HG03565 (cell line): Measurements from ENCODE around the gene ARMCX4.
"Not testable (repeated sequence)": the region's sequence is repeated elsewhere in the genome, so short reads cannot be mapped to it uniquely, and the experiment has no call there.

ENCODE experiments used
- ATAC-seq: cut with Tn5 transposase; IDR thresholded peaks from one replicate; pipeline ENCODE4 v1.9.1; 2021; ENCODE audit warnings: mild to moderate bottlenecking, moderate library complexity; ENCODE audit not compliant: unreplicated experiment

The ARMCX4 gene

DNA sequence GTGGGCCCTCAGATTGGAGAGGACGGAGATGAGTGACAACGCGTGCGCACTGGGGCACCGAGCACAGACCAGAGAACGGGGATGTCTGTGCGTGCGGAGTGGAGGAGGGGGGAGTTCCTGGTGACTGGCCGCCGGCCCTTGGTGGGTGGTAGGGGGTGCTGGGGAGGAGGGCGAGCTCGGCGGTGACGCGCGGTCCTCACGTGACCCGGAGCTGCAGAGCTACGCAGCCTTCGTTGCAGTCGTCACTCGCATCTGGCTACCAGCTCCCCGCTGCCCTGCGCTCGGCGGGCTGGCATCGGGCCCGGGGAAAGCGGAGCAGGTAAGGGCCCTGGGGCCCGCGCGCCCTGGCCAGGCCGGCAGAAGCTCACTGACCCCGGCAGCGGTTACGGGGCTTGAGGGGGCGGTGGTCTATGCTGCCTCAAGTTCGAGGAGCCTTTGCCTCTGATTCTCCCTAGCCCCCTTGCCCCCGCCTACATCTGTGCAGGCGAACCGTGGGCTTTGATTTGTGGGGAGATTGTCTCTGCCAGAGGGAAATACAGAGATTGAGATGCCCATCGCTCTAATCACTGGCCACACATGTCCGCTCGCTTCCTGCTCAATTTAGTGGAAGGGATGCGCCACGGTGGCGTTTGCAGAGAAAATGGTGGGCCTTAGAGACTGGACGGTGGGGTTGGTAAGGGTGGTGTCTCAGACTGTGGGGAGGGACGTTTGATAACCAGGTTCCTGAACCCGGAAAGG lies at the start of gene ARMCX4:
TSS of gene ARMCX4 (plus strand) at position 245 of the 738 bp plus-strand sequence. CDS start 3,134 bp downstream, outside the sequence.
- no peak for ATAC-seq

DNA sequence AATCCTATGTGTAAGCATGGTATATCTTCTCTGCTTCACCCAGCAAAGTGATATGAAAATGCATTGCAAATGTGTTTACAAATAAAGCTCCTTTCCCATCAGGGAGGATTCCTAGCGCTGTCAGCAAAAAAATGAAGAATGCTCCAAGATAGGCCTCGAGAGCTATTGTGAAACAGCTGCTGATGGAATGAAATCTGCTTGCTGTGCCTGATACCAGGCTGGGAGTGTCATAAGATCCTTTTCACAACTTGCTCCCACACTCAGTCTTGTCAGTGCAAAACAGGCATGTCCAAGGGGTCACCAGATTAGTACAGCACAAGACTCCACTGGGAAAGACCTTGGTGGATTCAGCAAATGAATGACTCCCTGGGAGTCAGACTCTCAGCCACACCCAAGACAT lies 43.2 kb upstream of the ARMCX4 start:
- no peak for ATAC-seq

DNA sequence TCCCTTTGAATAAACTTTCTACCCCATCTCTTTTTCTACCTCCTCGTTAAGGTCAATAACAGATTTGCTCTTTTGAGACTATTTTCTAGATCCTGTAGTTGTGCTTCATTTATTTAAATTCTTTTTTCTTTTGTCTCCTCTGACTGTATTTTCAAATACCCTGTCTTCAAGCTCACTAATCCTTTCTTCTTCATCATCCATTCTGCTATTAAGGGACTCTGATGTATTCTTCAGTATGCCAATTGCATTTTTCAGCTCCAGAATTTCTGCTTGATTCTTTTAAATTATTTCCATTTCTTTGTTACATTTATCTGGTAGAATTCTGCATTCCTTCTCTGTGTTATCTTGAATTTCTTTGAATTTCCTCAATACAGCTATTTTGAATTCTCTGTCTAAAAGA lies 36.0 kb upstream of the ARMCX4 start:
- no peak for ATAC-seq

GRCh38 chrX:101450085-101450484 lies 35.2 kb upstream of the ARMCX4 start:
- ATAC-seq = no peak

DNA sequence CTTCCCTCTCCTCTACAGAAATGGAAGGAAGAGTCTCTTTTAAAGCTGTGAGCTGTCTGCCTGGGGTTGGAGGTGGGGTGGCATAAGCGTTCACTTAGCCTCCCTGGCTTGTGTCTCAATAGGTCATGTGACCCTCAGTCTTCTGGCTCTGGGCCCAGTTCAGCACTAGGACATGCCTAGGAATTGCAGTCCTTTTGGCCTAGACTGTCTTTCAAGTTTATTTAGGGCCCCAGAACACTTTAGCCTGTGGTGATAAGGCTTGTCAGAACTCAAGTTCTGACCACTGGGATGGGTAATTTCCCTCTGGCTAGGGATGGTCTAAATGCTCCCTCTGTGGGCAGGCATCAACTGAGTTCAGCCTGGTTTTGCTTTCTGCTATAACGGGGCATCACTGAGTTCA lies 34.3 kb upstream of the ARMCX4 start:
- ATAC-seq = no peak

DNA sequence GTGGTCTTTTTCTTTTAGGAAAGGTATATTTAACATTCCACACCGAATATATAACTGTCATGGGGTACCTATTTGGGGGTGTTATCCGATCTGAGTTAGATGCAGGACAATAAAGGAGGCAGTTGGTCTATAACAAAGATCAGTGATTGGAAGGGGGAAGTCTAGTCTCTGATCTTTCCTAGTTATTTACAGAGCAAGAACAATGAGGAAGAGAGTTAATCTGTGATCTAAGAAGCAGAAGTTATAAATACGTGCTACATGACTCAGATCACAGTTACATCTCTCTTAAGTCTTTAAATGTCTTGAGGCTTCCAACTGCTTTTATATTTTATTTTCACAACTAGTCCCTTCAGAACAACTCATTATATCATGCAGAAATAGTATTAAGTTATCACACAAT lies 33.2 kb upstream of the ARMCX4 start:
- no peak for ATAC-seq

DNA sequence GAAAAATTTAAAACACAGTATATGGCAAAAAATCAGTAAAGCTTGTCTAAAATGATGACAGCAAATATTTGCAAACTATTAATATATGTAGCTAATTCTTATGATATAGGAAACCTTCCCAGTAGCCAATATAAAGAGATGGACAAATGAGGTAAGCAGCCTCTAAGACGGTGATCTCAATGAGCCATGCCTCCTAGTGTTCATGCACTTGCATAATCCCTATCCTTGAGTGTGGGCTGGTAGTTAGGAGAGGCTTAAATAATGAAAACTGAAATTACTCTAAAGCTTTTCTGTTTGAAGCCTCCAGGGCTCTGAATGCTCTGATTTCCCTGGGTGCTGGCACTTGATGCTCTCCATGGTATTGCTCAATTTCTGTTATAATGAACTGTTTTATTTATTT lies 24.6 kb upstream of the ARMCX4 start:
- no peak for ATAC-seq

- ATAC-seq = peak; percentile 63
Observed at GRCh38 chrX:101462892-101463291, 22.4 kb upstream of the ARMCX4 start.

GRCh38 chrX:101478366-101478765 lies 6.9 kb upstream of the ARMCX4 start:
- no peak for ATAC-seq

DNA sequence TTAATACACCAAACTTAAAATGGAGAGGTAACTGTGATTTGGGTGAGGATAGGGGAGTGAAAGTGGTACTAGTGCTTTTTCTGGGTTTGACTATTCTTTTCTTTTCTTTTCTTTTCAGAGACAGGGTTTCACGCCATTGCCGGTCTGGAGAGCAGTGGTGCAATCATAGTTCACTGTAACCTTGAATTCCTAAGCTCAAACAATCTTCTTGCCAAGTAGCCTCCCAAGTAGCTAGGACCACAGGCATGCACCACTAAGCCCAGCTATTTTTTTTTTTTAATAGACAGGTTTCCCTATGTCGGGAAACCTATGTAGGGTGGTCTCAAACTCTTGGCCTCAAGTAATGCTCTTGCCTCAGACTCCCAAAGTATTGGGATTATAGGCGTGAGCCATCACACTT lies 3.0 kb upstream of the ARMCX4 start:
- no peak for ATAC-seq

DNA sequence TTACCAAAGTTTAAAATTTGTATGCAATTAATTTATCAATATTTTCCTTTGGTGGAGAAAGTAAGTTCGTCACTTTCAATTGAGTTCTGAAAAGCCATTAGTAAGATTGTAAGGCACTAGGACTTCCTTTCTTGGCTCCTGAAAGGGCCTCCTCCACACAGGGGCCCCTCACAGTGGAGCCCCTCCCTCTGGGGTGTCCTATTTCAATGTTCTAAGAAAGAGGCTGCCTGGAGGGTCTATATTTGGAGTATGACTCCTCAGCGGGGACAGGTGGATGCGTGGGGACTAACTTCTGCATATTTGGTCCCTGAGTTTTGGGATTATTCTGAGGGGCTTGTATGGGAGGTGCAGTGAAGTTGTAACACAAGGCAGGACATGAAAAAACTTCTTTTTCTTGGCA lies 1.6 kb upstream of the ARMCX4 start:
- ATAC-seq = no peak

DNA sequence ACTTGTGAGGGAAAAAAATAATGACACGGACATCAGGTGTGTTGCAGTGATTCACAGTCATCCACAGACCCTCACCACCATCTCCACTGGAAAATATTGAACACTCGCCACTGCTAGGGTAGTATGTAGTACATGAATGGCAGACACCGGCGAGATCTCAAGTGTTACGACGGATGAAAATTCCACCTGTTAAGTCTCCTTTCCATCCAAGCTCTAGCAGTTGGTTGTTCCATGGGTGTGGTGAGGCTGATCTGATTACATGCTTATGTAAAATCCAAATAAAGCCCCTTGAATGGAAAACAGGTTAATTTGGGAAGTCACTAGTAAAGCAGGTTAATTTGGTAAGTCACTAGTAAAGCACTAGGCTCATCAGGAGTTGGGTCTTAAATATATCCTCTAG lies 1.1 kb upstream of the ARMCX4 start:
- ATAC-seq = no peak

DNA sequence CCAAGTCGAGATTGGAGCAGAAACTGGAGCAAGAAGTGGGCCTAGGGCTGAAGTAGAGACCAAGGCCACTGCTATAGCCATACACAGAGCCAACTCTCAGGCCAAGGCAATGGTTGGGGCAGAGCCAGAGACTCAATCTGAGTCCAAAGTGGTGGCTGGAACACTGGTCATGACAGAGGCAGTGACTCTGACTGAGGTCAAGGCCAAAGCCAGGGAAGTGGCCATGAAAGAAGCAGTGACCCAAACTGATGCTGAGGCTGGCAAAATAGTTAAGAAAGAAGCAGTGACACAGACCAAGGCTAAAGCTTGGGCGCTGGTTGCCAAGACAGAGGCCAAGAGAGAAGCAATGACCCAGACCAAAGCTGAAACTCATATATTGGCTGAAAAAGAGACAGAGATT lies 3.5 kb downstream of the ARMCX4 start:
- no peak for ATAC-seq

GRCh38 chrX:101491943-101492342 lies 6.7 kb downstream of the ARMCX4 start:
- ATAC-seq = no peak

DNA sequence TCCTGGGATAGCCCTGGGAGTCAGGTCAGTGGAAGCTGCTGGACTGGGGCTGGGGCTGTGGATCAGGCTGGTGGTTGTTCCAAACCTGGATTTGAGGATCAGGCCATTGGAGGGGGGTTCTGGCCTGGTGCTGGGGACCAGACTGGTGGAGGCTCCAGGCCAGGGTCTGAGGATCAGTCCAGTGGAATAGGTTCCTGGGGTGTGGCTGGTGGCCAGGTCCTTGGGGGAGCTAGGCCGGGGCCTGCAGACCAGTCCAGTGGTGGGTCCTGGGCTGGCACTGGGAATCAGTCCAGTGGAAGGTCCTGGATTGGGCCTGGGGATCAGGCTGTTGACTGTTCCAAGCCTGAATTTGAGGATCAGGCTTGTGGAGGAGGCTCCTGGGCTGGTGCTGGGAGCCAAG lies 8.0 kb downstream of the ARMCX4 start:
- ATAC-seq = no peak

DNA sequence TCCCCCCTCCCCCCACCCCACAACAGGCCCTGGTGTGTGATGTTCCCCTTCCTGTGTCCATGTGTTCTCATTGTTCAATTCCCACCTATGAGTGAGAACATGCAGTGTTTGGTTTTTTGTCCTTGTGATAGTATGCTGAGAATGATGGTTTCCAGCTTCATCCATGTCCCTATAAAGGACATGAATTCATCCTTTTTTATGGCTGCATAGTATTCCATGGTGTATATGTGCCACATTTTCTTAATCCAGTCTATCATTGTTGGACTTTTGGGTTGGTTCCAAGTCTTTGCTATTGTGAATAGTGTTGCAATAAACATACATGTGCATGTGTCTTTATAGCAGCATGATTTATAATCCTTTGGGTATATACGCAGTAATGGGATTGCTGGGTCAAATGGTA lies 17.7 kb downstream of the ARMCX4 start:
- not testable (repeated sequence) for ATAC-seq

DNA sequence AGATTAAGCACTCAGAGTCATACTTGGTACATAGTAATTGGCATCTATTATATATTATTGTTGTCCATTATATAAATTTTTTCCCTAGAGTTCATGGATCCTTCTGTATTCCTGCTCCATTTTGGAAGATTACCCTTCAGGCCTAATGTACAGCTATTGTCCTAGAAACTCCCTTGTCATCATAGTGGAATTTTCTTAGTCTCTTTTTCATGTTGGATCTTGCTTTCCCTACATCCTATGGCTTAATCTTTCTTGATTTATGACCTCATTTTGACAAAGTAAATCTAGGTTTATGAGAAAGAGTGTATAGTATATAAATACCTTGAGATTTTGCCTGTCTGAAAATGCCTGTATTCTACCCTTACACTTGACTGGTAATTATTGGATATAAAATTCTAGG lies 22.1 kb downstream of the ARMCX4 start:
- ATAC-seq = no peak

DNA sequence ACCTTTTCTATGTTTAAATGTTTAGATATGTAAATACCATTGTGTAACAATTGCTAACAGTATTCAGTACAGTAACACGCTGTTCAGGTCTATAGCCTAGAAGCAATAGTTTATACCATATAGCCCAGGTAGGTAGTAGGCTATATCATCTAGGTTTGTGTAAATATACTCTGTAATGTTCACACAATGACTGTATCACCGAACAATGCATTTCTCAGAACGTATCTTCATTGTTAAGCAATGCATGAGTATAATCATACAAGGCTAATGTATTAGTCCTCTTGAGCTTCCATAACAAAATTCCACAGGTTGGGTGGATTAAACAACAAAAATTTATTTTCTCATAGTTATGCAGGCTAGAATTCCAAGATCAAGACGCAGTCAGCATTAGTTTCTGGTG lies 22.7 kb downstream of the ARMCX4 start:
- no peak for ATAC-seq

DNA sequence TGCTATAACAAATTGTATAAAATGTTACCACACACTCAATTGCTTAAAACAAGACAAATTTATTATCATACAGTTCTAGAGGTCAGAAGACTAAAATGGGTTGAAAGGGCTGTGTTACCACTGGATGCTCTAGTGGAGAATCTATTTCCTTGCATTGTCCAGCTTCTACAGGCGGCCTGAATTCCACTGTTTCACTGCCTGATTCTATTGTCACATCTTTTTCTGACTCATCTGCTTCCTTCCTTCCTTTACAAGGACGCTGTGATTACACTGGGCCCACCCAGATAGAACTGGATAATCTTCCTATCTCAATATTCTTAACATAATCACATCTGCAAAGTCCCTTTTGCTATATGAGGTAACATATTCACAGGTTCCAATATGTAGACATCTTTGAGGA lies 45.7 kb downstream of the ARMCX4 start:
- no peak for ATAC-seq
